Calu3 (cell line): ENCODE results near the gene TEX29. TPM values are rescaled to one million over a fixed set of nuclear protein-coding genes. Genes with fewer than 3 reads are reported as not detected.

Source experiments
- BruUV-seq: library from RNA; stranded (reverse); fragments of 400-500 nt; replicated peaks from 2 replicates; lab custom pipeline; 2021; lab: Mats Ljungman, UMichigan
- CTCF ChIA-PET: fragments of 300-600 bp; sonication (Branson Sonifier 250); formaldehyde crosslinking; loops from one replicate; lab custom pipeline; 2022; ENCODE audit warnings: antibody characterized with exemption; lab: Charles Lee
- DNase-seq: peaks from one replicate; pipeline ENCODE4 v3.0.0; 2022
- H3K27ac Mint-ChIP-seq: one replicate; pipeline ENCODE4 v1.8.0; 2022; ENCODE audit warnings: mixed read lengths; ENCODE audit not compliant: unreplicated experiment
- H3K27me3 Mint-ChIP-seq: one replicate; pipeline ENCODE4 v1.8.0; 2022; ENCODE audit warnings: mixed read lengths; ENCODE audit not compliant: unreplicated experiment
- H3K36me3 Mint-ChIP-seq: one replicate; pipeline ENCODE4 v1.8.0; 2022; ENCODE audit warnings: mild to moderate bottlenecking, moderate library complexity, mixed read lengths; ENCODE audit not compliant: insufficient read depth, unreplicated experiment
- H3K4me1 Mint-ChIP-seq: one replicate; pipeline ENCODE4 v1.8.0; 2022; ENCODE audit warnings: mild to moderate bottlenecking, low read depth, mixed read lengths; ENCODE audit not compliant: unreplicated experiment
- H3K4me3 Mint-ChIP-seq: one replicate; pipeline ENCODE4 v1.8.0; 2022; ENCODE audit warnings: mild to moderate bottlenecking, low read depth, moderate library complexity, mixed read lengths; ENCODE audit not compliant: unreplicated experiment
- H3K9me3 Mint-ChIP-seq: one replicate; pipeline ENCODE4 v1.8.0; 2022; ENCODE audit warnings: low read depth, mixed read lengths; ENCODE audit not compliant: unreplicated experiment
- intact Hi-C: fragments of 100-400 bp; cut with micrococcal nuclease; formaldehyde crosslinking; loops from one replicate; pipeline ENCODE4 v1.10.0; 2022; ENCODE audit not compliant: unreplicated experiment
- total RNA-seq: library from RNA; stranded (reverse); gene quantifications from 2 replicates; pipeline ENCODE4 v1.2.3, GENCODE V29; 2022
- TF ChIP-seq, protein P1 (sequence below): fragments of 200-600 bp; IDR thresholded peaks from one replicate; pipeline ENCODE4 v1.8.0; 2022; ENCODE audit warnings: antibody characterized with exemption; ENCODE audit not compliant: unreplicated experiment

TEX29 gene
- total RNA-seq, 1 experiment from 2014 or later: not detected

DNA sequence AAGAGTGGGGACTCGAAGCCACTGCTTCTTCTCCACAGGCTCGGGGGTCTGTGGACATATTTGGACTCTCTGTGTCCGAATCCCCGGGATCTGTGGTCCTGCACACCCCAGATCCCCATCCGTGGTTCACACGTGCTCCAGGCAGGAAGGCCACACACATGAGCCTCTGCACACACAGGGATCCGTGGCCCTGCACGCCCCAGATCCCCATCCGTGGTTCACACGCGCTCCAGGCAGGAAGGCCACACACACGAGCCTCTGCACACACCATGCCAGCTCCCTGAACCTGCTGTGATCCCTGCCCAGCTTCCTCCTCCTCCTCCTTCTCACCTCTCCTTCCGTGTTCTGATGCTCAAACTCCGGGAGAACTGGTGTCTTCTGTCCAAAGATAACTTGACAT, 3.1 kb downstream of the TEX29 start:
- BruUV-seq: no TSS peak
- H3K4me1 Mint-ChIP-seq: no peaks in the 10 kb centered on the region
- TF ChIP-seq, protein P1, sequence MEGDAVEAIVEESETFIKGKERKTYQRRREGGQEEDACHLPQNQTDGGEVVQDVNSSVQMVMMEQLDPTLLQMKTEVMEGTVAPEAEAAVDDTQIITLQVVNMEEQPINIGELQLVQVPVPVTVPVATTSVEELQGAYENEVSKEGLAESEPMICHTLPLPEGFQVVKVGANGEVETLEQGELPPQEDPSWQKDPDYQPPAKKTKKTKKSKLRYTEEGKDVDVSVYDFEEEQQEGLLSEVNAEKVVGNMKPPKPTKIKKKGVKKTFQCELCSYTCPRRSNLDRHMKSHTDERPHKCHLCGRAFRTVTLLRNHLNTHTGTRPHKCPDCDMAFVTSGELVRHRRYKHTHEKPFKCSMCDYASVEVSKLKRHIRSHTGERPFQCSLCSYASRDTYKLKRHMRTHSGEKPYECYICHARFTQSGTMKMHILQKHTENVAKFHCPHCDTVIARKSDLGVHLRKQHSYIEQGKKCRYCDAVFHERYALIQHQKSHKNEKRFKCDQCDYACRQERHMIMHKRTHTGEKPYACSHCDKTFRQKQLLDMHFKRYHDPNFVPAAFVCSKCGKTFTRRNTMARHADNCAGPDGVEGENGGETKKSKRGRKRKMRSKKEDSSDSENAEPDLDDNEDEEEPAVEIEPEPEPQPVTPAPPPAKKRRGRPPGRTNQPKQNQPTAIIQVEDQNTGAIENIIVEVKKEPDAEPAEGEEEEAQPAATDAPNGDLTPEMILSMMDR: no peak
- peaks cover 2% of the 10 kb centered on the region for H3K9me3 Mint-ChIP-seq
- no peaks in the 10 kb centered on the region for H3K36me3 Mint-ChIP-seq
- no peak for DNase-seq
- intact Hi-C loops: no loop called here
- H3K4me3 Mint-ChIP-seq: no peak overlapping the region
- H3K27me3 Mint-ChIP-seq: no peaks in the 10 kb centered on the region
- CTCF ChIA-PET: no interaction called here
- no peak overlapping the region for H3K27ac Mint-ChIP-seq

DNA sequence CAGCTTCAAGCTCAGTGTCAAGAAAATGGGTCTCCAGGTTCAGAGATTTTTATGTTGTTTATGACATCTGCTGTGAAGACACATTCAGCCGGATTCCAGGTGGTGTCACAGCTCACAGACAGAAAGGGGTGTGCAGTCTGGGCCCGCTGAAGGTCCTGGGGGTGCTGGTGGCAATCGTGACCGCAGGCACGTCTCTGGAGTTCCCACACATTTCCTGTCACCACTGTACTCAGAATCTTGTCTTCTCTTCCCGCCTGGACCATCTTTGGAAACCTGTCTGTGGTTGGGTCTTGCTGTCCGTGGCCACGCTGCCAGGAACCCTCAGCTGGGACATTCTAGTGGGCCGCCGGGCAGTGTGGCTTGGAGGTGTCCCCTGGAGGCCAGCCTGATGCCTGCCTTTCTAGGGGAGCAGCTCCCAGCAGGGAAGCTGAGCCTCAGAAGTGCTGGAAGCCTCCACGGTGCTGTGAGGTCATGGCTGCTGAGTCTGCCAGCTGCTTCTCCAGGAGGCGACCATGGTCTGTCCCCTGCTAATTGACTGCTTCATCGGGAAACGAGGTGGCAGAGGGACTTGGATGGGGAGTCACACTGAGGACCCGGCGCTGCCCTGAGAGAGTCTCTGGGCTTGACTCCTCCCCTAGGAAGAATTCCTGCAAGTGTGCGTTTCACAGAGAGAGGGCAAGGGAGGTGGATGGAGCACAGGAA, 3.7 kb downstream of the TEX29 start:
- Mint-ChIP-seq H3K36me3 (no peaks in the 10 kb centered on the region), H3K4me3 (no peak overlapping the region), H3K4me1 (no peaks in the 10 kb centered on the region), H3K27ac (no peak overlapping the region), H3K27me3 (no peaks in the 10 kb centered on the region), H3K9me3 (peaks cover 2% of the 10 kb centered on the region)
- CTCF ChIA-PET: no interaction called here
- BruUV-seq: no TSS peak
- no peak for DNase-seq
- TF ChIP-seq, protein P1: no peak
- intact Hi-C loops: no loop called here

DNA sequence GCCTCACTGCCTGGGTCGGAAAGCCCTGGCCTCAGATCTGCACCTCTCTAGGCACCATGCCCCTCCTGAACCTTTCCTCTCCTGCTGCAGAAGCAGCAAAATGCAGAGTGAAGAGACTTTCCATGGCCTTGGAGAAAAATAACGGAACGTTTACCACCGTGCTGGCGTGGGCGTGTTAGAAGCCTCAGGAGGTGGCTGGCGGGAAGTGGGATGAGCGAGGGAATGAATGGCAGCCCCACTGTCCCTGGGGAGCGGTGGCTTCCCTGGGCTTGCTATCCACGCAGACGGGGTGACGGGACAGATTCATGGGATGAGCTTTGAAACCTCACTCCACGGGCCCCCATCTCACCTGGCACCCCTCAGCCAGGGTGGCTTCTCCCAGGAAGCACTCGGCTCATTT, 4.3 kb downstream of the TEX29 start:
- intact Hi-C loops: no loop called here
- DNase-seq: no peak
- Mint-ChIP-seq H3K4me3 (no peak overlapping the region), H3K27me3 (no peaks in the 10 kb centered on the region), H3K27ac (no peak overlapping the region), H3K9me3 (no peaks in the 10 kb centered on the region), H3K36me3 (no peaks in the 10 kb centered on the region), H3K4me1 (no peaks in the 10 kb centered on the region)
- CTCF ChIA-PET: no interaction called here
- TF ChIP-seq, protein P1: no peak
- no TSS peak for BruUV-seq

DNA sequence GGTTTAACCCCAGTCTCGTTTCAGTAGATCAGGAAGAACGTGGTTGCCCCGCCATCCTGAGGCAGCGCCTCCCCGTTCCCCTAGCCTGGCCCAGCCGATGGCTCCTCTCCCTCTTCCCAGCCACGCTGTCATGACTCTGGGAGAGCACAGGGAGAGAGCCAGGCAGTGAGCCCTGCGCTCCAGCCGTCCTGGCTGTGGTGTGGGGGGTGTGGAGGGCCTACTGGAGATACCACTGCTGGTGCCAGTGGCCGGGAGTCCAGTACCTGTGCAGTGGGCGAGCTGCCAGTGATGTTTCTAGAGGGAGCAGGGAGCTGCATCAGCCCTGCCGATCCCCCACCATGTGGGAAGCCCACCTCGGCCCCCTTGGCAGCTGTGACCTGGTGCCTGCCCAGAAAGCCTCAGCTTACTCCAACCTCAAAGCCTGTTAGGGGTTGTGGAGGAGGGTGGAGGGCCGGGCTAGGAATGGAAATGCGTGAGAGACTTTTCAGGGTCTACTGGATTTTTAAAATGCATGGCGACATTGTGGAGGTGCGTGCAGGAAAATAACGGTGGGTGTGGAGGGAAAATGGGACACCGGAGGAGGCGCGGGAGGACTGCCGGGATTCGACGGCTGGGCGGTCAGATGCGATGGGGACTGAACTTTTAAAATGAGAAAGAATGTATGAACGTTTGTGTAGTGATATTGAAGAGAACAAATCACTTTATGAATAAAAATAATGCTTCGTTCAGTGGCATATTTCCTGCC, 4.9 kb downstream of the TEX29 start:
- Mint-ChIP-seq H3K4me1 (no peaks in the 10 kb centered on the region), H3K36me3 (no peaks in the 10 kb centered on the region), H3K27ac (no peak overlapping the region), H3K9me3 (no peaks in the 10 kb centered on the region), H3K4me3 (no peak overlapping the region), H3K27me3 (no peaks in the 10 kb centered on the region)
- BruUV-seq: no TSS peak
- CTCF ChIA-PET: no interaction called here
- TF ChIP-seq, protein P1: no peak
- intact Hi-C loops: no loop called here
- DNase-seq: no peak
